Fibroblast of lung (primary cell): Measurements from ENCODE around the gene TBXAS1. TPM values are rescaled to one million over a fixed set of nuclear protein-coding genes. Genes with fewer than 3 reads are reported as not detected.

ENCODE experiments used
- DNase-seq, 2 donors: peaks; one replicate each; pipeline versions ENCODE4 v3.0.0 to v3.0.0-alpha.2; 2010; ENCODE audit warnings: low read depth in 2 of 2
- H2AFZ ChIP-seq: 2 replicates; pipeline ENCODE4 v1.5.1; 2012; ENCODE audit warnings: low read length, control low read depth, inconsistent platforms
- H3K27ac ChIP-seq: 2 replicates; pipeline ENCODE4 v1.5.1; 2011; ENCODE audit warnings: low read length, control low read depth; ENCODE audit not compliant: insufficient read depth
- H3K27me3 ChIP-seq: 2 replicates; pipeline ENCODE4 v1.5.1; 2011; ENCODE audit warnings: mild to moderate bottlenecking, low read length; ENCODE audit not compliant: control insufficient read depth, insufficient read depth
- H3K36me3 ChIP-seq: 2 replicates; pipeline ENCODE4 v1.5.1; 2011; ENCODE audit warnings: low read length; ENCODE audit not compliant: control insufficient read depth, insufficient read depth
- H3K4me1 ChIP-seq: 2 replicates; pipeline ENCODE4 v1.5.1; 2011; ENCODE audit warnings: low read length; ENCODE audit not compliant: control insufficient read depth, insufficient read depth; ENCODE audit errors: extremely low read depth
- H3K4me2 ChIP-seq: 2 replicates; pipeline ENCODE4 v1.5.1; 2011; ENCODE audit warnings: low read length, control low read depth; ENCODE audit not compliant: insufficient read depth; ENCODE audit errors: extremely low read depth
- H3K4me3 ChIP-seq, 4 experiments: fragments of 200-600 bp in 1 of 4; sonication (generic) in 1 of 4; replicated peaks in 1 of 4; 2 replicates each; pipeline ENCODE4 v1.5.1; 2011 to 2016; ENCODE audit warnings: low read length in 4 of 4, low read depth in 3 of 4, mild to moderate bottlenecking in 3 of 4, control low read depth in 2 of 4, inconsistent platforms in 1 of 4, mixed read lengths in 1 of 4; ENCODE audit not compliant: insufficient read depth in 1 of 4; ENCODE audit errors: control extremely low read depth in 1 of 4
- H3K79me2 ChIP-seq: 2 replicates; pipeline ENCODE4 v1.5.1; 2012; ENCODE audit warnings: mild to moderate bottlenecking, low read length, inconsistent platforms; ENCODE audit not compliant: control insufficient read depth, insufficient read depth
- H3K9ac ChIP-seq: 2 replicates; pipeline ENCODE4 v1.5.1; 2011; ENCODE audit warnings: mild to moderate bottlenecking, low read length, control low read depth; ENCODE audit not compliant: insufficient read depth
- H3K9me3 ChIP-seq: 2 replicates; pipeline ENCODE4 v1.5.1; 2012; ENCODE audit warnings: low read depth, low read length; ENCODE audit not compliant: control insufficient read depth, insufficient read depth
- H4K20me1 ChIP-seq: 2 replicates; pipeline ENCODE4 v1.5.1; 2011; ENCODE audit warnings: low read length; ENCODE audit not compliant: control insufficient read depth, insufficient read depth; ENCODE audit errors: extremely low read depth
- EZH2 ChIP-seq: IDR thresholded peaks from 2 replicates; pipeline ENCODE4 v1.5.1; 2012; ENCODE audit warnings: low read length, control low read depth, mild to moderate bottlenecking; ENCODE audit errors: missing control alignments
- polyA plus RNA-seq, 2 donors: library from polyadenylated mRNA; depleted of rRNA in 1 of 2; stranded (reverse) in 1 of 2; unstranded in 1 of 2; fragments of >200 nt; gene quantifications; 2 replicates each; pipeline ENCODE4 v1.2.1, GENCODE V29; 2011 to 2012; ENCODE audit warnings: missing spikeins in 1 of 2
- total RNA-seq: library from RNA; depleted of rRNA; stranded (reverse); fragments of >200 nt; gene quantifications from 2 replicates; pipeline ENCODE4 v1.2.1, GENCODE V29; 2014
- TF ChIP-seq, protein P1 (sequence below), 2 donors: IDR thresholded peaks in 1 of 2; conservative IDR thresholded peaks in 1 of 2; 1 replicate in 1 of 2; 2 replicates in 1 of 2; pipeline ENCODE4 v1.5.1; 2011 to 2012; ENCODE audit warnings: low read length in 2 of 2, control low read depth in 1 of 2, inconsistent platforms in 1 of 2, low read depth in 1 of 2, mild to moderate bottlenecking in 1 of 2

TBXAS1 gene
- total and polyA plus RNA-seq, 2 donors (not counting 1 experiment from before 2014, with no cell fraction given): 1.5 to 2.1 TPM

DNA sequence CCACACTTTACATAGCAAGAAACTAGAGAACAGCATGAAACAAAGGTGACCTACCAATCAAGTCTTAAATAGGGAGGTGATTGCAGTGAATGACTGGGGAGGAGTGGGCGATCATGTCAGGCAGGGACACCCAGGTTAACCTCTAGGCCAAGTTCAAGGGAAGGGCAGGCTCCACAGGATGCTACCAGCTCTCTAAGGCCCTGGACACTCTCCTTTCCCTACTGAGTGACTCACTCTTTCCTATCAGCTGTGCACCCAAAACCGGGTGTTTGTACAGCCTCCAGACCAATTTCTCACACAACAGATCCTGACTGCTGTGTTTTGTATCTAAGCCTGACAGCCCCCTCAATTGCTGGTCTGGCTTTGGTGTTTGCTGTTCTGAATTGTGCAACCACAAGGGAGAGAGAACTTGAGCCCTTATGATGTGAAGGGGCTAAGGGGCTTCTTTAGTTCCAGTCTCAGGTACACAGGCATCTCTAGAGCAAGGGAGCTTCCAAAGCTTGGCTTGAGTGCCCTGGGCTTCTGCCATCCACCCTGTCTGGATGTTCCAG is 107.8 kb downstream of the TBXAS1 start:
- no peaks in the 10 kb centered on the region for H3K9me3 ChIP-seq
- H3K36me3 ChIP-seq: no peaks in the 10 kb centered on the region
- peaks cover 2% of the 10 kb centered on the region for H3K27me3 ChIP-seq
- no peak for TF ChIP-seq EZH2
- TF ChIP-seq, protein P1, sequence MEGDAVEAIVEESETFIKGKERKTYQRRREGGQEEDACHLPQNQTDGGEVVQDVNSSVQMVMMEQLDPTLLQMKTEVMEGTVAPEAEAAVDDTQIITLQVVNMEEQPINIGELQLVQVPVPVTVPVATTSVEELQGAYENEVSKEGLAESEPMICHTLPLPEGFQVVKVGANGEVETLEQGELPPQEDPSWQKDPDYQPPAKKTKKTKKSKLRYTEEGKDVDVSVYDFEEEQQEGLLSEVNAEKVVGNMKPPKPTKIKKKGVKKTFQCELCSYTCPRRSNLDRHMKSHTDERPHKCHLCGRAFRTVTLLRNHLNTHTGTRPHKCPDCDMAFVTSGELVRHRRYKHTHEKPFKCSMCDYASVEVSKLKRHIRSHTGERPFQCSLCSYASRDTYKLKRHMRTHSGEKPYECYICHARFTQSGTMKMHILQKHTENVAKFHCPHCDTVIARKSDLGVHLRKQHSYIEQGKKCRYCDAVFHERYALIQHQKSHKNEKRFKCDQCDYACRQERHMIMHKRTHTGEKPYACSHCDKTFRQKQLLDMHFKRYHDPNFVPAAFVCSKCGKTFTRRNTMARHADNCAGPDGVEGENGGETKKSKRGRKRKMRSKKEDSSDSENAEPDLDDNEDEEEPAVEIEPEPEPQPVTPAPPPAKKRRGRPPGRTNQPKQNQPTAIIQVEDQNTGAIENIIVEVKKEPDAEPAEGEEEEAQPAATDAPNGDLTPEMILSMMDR (conservative IDR thresholded peaks at IDR 0.05 in 1 of 2, IDR thresholded peaks at IDR 0.05 in 1 of 2; ENCODE audit: low read depth in 1 of 2, low read length in 2 of 2): no peak
- peak; percentile 84 to 88 for DNase-seq
- no peak overlapping the region for H3K4me2 ChIP-seq
- H3K4me1 ChIP-seq: no peaks in the 10 kb centered on the region
- H3K27ac ChIP-seq: no peak overlapping the region
- H3K79me2 ChIP-seq: no peaks in the 10 kb centered on the region
- H2AFZ ChIP-seq: no peak overlapping the region
- no peak overlapping the region for H3K4me3 ChIP-seq
- H4K20me1 ChIP-seq: no peaks in the 10 kb centered on the region
- H3K9ac ChIP-seq: no peak overlapping the region

DNA sequence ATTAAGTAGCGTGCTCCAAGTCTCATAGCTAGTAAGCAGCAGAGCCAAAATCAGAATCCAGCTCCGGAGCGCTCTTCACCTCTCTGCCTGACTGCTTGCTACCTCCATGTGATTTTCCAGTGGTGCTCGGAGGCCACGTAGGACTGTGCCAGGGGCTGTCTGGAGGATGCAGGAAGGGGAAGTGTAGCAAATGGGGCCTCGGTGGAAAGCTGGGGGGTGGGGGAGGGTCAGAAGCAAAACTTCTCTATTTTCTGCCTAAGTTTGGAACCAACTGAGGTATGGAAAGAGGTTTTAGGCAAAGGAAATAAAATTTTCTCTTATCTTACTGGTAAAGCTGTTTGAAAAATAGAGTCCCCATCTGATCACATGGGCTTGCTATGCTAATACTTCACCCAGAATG is 108.7 kb downstream of the TBXAS1 start:
- H3K36me3 ChIP-seq: no peaks in the 10 kb centered on the region
- H3K27me3 ChIP-seq: peaks cover 2% of the 10 kb centered on the region
- H2AFZ ChIP-seq: no peak overlapping the region
- no peaks in the 10 kb centered on the region for H3K9me3 ChIP-seq
- no peak overlapping the region for H3K9ac ChIP-seq
- no peak overlapping the region for H3K4me3 ChIP-seq
- no peak overlapping the region for H3K27ac ChIP-seq
- H3K4me1 ChIP-seq: no peaks in the 10 kb centered on the region
- no peaks in the 10 kb centered on the region for H4K20me1 ChIP-seq
- H3K79me2 ChIP-seq: no peaks in the 10 kb centered on the region
- H3K4me2 ChIP-seq: no peak overlapping the region
- no peak for DNase-seq
- no peak for TF ChIP-seq EZH2
- TF ChIP-seq, protein P1 (conservative IDR thresholded peaks at IDR 0.05 in 1 of 2, IDR thresholded peaks at IDR 0.05 in 1 of 2; ENCODE audit: low read depth in 1 of 2, low read length in 2 of 2): no peak

DNA sequence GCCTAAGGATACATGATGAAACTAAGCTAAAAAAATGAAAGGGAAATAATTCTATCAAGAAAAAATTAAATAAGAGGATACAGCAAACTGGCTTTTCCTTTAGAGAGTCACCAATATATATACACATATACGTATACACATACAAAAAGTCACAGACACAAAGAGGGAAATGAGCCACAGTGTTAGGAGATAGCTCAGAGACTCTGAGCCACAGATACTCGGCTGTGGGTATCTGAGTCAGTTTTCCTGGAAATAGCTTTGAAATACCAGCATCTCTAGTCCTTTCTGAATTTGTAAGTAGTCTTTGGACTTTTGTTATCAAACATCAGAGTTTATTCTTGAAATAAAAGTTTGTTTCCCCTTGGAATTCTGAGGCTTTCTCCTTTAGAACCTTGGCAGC is 111.8 kb downstream of the TBXAS1 start:
- Histone ChIP-seq H3K9ac (no peak overlapping the region), H3K36me3 (no peaks in the 10 kb centered on the region), H3K4me1 (no peaks in the 10 kb centered on the region), H3K4me2 (no peak overlapping the region), H3K9me3 (no peaks in the 10 kb centered on the region), H3K27me3 (peaks cover 13% of the 10 kb centered on the region), H3K79me2 (no peaks in the 10 kb centered on the region), H3K4me3 (no peak overlapping the region), H3K27ac (no peak overlapping the region), H2AFZ (no peak overlapping the region), H4K20me1 (no peaks in the 10 kb centered on the region)
- DNase-seq: no peak
- TF ChIP-seq EZH2: no peak
- TF ChIP-seq, protein P1 (conservative IDR thresholded peaks at IDR 0.05 in 1 of 2, IDR thresholded peaks at IDR 0.05 in 1 of 2; ENCODE audit: low read depth in 1 of 2, low read length in 2 of 2): no peak
